HG02642 (cell line): Measurements from ENCODE around the gene MAML3.

Source experiments
- ATAC-seq: cut with Tn5 transposase; IDR thresholded peaks from one replicate; pipeline ENCODE4 v1.9.1; 2021; ENCODE audit warnings: mild to moderate bottlenecking; ENCODE audit not compliant: unreplicated experiment, poor library complexity

MAML3 gene

GRCh38 chr4:139833151-139833910 lies 320.7 kb downstream of the MAML3 start:
- no peak for ATAC-seq

GRCh38 chr4:139828966-139829664 lies 324.9 kb downstream of the MAML3 start:
- ATAC-seq = no peak

- no peak for ATAC-seq
Observed at GRCh38 chr4:139826426-139826825, 327.6 kb downstream of the MAML3 start.

GRCh38 chr4:139825523-139826014 lies 328.4 kb downstream of the MAML3 start:
- no peak for ATAC-seq

- ATAC-seq = no peak
Observed at GRCh38 chr4:139824882-139825522, 329.0 kb downstream of the MAML3 start.

- no peak for ATAC-seq
Observed at GRCh38 chr4:139823746-139824145, 330.2 kb downstream of the MAML3 start.

GRCh38 chr4:139823345-139823744 lies 330.6 kb downstream of the MAML3 start:
- no peak for ATAC-seq

GRCh38 chr4:139822391-139822790 lies 331.6 kb downstream of the MAML3 start:
- ATAC-seq = no peak

GRCh38 chr4:139819082-139819481 lies 334.9 kb downstream of the MAML3 start:
- no peak for ATAC-seq

GRCh38 chr4:139817657-139818452 lies 336.1 kb downstream of the MAML3 start:
- no peak for ATAC-seq

GRCh38 chr4:139816856-139817255 lies 337.1 kb downstream of the MAML3 start:
- no peak for ATAC-seq

- ATAC-seq = no peak
Observed at GRCh38 chr4:139815778-139816601, 338.0 kb downstream of the MAML3 start.

- ATAC-seq = no peak
Observed at GRCh38 chr4:139814323-139815015, 339.5 kb downstream of the MAML3 start.

- no peak for ATAC-seq
Observed at GRCh38 chr4:139813881-139814280, 340.1 kb downstream of the MAML3 start.

GRCh38 chr4:139810710-139811109 lies 343.3 kb downstream of the MAML3 start:
- ATAC-seq = no peak

GRCh38 chr4:139809757-139810140 lies 344.2 kb downstream of the MAML3 start:
- no peak for ATAC-seq

- ATAC-seq = no peak
Observed at GRCh38 chr4:139808808-139809756, 344.9 kb downstream of the MAML3 start.

GRCh38 chr4:139808381-139808807 lies 345.6 kb downstream of the MAML3 start:
- ATAC-seq = no peak
